ENCODE data around the gene FHDC1. TPM values are rescaled to one million over a fixed set of nuclear protein-coding genes. Genes with fewer than 3 reads are reported as not detected.

Gene FHDC1
- polyA plus RNA-seq, 4 donors, result 3.7 to 12.7 (median 10.0) TPM

GRCh38 chr4:153016592-153016991 is 80.5 kb downstream of the FHDC1 start:
- WGBS, 3 donors, result 70 to 87% (median 83%) methylated on average over 4 of the region's 4 CpGs
- Histone ChIP-seq H3K4me3 (ENCODE audit: low read depth in 1 of 3, low read length in 3 of 3) (no peak overlapping the region), H3K36me3 (ENCODE audit: control insufficient read depth in 3 of 3, insufficient read depth in 2 of 3, low read depth in 1 of 3, low read length in 3 of 3) (no peaks in the 10 kb centered on the region), H3K27me3 (ENCODE audit: control insufficient read depth in 3 of 3, insufficient read depth in 3 of 3, low read length in 3 of 3) (no peaks in the 10 kb centered on the region), H3K9me3 (ENCODE audit: control insufficient read depth in 2 of 2, insufficient read depth in 1 of 2, low read depth in 1 of 2, low read length in 1 of 2) (no peaks in the 10 kb centered on the region), H3K4me1 (ENCODE audit: control insufficient read depth in 3 of 3, insufficient read depth in 2 of 3, low read depth in 1 of 3, low read length in 2 of 3) (no peaks in the 10 kb centered on the region), H3K27ac (ENCODE audit: low read depth in 1 of 3, low read length in 2 of 3) (no peak overlapping the region)
- DNase-seq, result no peak
- no peak for FAIRE-seq

DNA sequence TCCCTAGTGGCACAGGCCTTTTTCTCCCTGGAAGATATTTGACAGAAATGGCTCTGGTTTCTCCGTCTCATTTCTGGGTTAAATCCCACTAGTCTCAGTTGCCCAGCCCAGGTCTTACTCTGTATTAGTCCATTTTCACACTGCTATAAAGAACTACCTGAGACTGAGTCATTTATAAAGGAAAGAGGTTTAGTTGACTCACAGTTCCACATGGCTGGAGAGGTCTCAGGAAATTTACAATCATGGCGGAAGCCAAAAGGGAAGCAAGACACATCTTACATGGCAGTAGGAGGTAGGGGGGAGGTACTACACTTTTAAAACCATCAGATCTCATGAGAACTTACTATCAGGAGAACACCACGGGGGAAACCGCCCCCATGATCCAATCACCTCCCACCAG is 81.9 kb downstream of the FHDC1 start:
- no peaks in the 10 kb centered on the region for H3K9me3 ChIP-seq (ENCODE audit: control insufficient read depth in 2 of 2, insufficient read depth in 1 of 2, low read depth in 1 of 2, low read length in 1 of 2)
- peaks cover 0 to 4% (median under 1%) of the 10 kb centered on the region in 3 donors for H3K4me1 ChIP-seq (ENCODE audit: control insufficient read depth in 3 of 3, insufficient read depth in 2 of 3, low read depth in 1 of 3, low read length in 2 of 3)
- DNase-seq, result no peak
- WGBS, 3 donors, result 94 to 95% (median 94%) methylated on average over 4 of the region's 4 CpGs
- FAIRE-seq, result no peak
- H3K36me3 ChIP-seq (ENCODE audit: control insufficient read depth in 3 of 3, insufficient read depth in 2 of 3, low read depth in 1 of 3, low read length in 3 of 3), result no peaks in the 10 kb centered on the region
- H3K27ac ChIP-seq (ENCODE audit: low read depth in 1 of 3, low read length in 2 of 3), result no peak overlapping the region
- no peak overlapping the region for H3K4me3 ChIP-seq (ENCODE audit: low read depth in 1 of 3, low read length in 3 of 3)
- no peaks in the 10 kb centered on the region for H3K27me3 ChIP-seq (ENCODE audit: control insufficient read depth in 3 of 3, insufficient read depth in 3 of 3, low read length in 3 of 3)

DNA sequence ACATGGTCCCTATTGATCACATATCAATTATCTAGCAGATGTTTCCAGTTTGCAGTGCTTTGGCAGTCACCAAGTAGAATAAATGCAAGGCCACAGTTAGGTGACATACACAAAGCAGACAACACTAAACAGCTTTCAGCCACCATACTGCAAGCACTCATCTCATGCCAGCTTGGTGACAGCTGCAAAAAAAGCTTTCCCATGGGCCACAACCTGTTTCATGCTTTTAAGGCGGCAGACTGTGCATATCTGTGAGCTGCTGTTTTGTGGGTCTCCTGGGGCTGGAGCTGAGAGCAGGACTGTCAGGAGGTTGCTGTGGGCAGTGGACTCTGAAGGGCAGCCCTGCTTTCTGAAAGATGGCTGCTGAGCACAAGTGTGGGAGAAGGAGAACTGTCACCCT is 82.6 kb downstream of the FHDC1 start:
- Histone ChIP-seq H3K4me1 (ENCODE audit: control insufficient read depth in 3 of 3, insufficient read depth in 2 of 3, low read depth in 1 of 3, low read length in 2 of 3) (peaks cover 0 to 11% (median 4%) of the 10 kb centered on the region in 3 donors), H3K4me3 (ENCODE audit: low read depth in 1 of 3, low read length in 3 of 3) (no peak overlapping the region), H3K27ac (ENCODE audit: low read depth in 1 of 3, low read length in 2 of 3) (no peak overlapping the region), H3K9me3 (ENCODE audit: control insufficient read depth in 2 of 2, insufficient read depth in 1 of 2, low read depth in 1 of 2, low read length in 1 of 2) (no peaks in the 10 kb centered on the region), H3K27me3 (ENCODE audit: control insufficient read depth in 3 of 3, insufficient read depth in 3 of 3, low read length in 3 of 3) (no peaks in the 10 kb centered on the region), H3K36me3 (ENCODE audit: control insufficient read depth in 3 of 3, insufficient read depth in 2 of 3, low read depth in 1 of 3, low read length in 3 of 3) (no peaks in the 10 kb centered on the region)
- FAIRE-seq, result no peak
- 93 to 100% (median 93%) methylated on average over 1 of the region's 1 CpG for WGBS, 3 donors
- DNase-seq, result no peak

DNA sequence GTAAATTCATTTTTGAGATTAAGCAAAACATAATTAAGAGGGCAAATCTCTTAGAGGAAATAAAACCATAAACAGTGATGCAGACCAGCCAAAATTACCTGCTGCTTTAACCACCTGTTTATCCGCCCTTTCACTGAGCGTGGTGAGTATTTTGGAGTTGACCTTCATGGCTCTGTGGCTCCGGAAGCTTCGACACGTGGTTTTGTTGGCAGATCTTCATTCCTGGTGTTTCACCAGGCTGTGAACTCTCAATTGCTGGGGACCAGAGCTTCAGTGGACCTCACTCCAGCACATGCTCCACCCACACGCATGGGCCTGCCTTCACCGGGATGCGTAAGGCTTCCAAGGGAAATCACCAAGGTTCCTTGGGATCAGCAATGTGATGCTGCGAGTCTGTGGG is 83.8 kb downstream of the FHDC1 start:
- H3K36me3 ChIP-seq (ENCODE audit: control insufficient read depth in 3 of 3, insufficient read depth in 2 of 3, low read depth in 1 of 3, low read length in 3 of 3), result no peaks in the 10 kb centered on the region
- H3K4me3 ChIP-seq (ENCODE audit: low read depth in 1 of 3, low read length in 3 of 3), result no peak overlapping the region
- DNase-seq (no peak), FAIRE-seq (no peak)
- no peaks in the 10 kb centered on the region for H3K27me3 ChIP-seq (ENCODE audit: control insufficient read depth in 3 of 3, insufficient read depth in 3 of 3, low read length in 3 of 3)
- 74 to 92% (median 82%) methylated on average over 9 of the region's 9 CpGs for whole genome bisulfite sequencing, 3 donors
- H3K4me1 ChIP-seq (ENCODE audit: control insufficient read depth in 3 of 3, insufficient read depth in 2 of 3, low read depth in 1 of 3, low read length in 2 of 3), result peaks cover under 1 to 21% (median 6%) of the 10 kb centered on the region in 3 donors
- no peak overlapping the region for H3K27ac ChIP-seq (ENCODE audit: low read depth in 1 of 3, low read length in 2 of 3)
- H3K9me3 ChIP-seq (ENCODE audit: control insufficient read depth in 2 of 2, insufficient read depth in 1 of 2, low read depth in 1 of 2, low read length in 1 of 2), result no peaks in the 10 kb centered on the region

- H3K36me3 ChIP-seq (ENCODE audit: control insufficient read depth in 3 of 3, insufficient read depth in 2 of 3, low read depth in 1 of 3, low read length in 3 of 3), result no peaks in the 10 kb centered on the region
- H3K27ac ChIP-seq (ENCODE audit: low read depth in 1 of 3, low read length in 2 of 3), result no peak overlapping the region
- DNase-seq, result no peak
- peaks cover 6 to 27% (median 8%) of the 10 kb centered on the region in 3 donors for H3K4me1 ChIP-seq (ENCODE audit: control insufficient read depth in 3 of 3, insufficient read depth in 2 of 3, low read depth in 1 of 3, low read length in 2 of 3)
- no peak for FAIRE-seq
- 88 to 94% (median 92%) methylated on average over 7 of the region's 7 CpGs for WGBS, 3 donors
- no peaks in the 10 kb centered on the region for H3K27me3 ChIP-seq (ENCODE audit: control insufficient read depth in 3 of 3, insufficient read depth in 3 of 3, low read length in 3 of 3)
- no peak overlapping the region for H3K4me3 ChIP-seq (ENCODE audit: low read depth in 1 of 3, low read length in 3 of 3)
- no peaks in the 10 kb centered on the region for H3K9me3 ChIP-seq (ENCODE audit: control insufficient read depth in 2 of 2, insufficient read depth in 1 of 2, low read depth in 1 of 2, low read length in 1 of 2)
Measured at GRCh38 chr4:153020457-153020856, 84.3 kb downstream of the FHDC1 start.

DNA sequence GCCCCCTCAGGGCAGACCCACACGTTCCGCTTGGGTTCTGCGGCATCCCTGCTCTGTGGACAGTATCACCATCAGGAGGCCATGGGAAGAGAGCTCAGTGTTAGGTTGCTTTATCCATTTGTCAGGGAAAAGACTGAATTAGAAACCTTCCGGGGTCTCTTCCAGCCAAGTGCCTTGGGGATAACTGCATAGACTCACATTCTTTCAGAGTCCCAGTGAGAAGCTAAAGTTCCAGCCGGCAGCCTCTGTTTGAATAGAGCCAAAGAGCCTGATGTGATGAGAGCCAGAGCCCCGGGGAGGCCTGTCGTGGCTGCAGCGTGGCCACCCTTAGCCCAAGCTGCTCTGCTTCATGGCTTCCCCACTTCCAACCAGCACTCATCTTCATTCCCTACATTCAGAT is 85.2 kb downstream of the FHDC1 start:
- 82 to 95% (median 92%) methylated on average over 8 of the region's 8 CpGs for WGBS, 3 donors
- peaks cover 6 to 35% (median 8%) of the 10 kb centered on the region in 3 donors for H3K4me1 ChIP-seq (ENCODE audit: control insufficient read depth in 3 of 3, insufficient read depth in 2 of 3, low read depth in 1 of 3, low read length in 2 of 3)
- H3K27ac ChIP-seq (ENCODE audit: low read depth in 1 of 3, low read length in 2 of 3), result no peak overlapping the region
- no peaks in the 10 kb centered on the region for H3K9me3 ChIP-seq (ENCODE audit: control insufficient read depth in 2 of 2, insufficient read depth in 1 of 2, low read depth in 1 of 2, low read length in 1 of 2)
- no peaks in the 10 kb centered on the region for H3K27me3 ChIP-seq (ENCODE audit: control insufficient read depth in 3 of 3, insufficient read depth in 3 of 3, low read length in 3 of 3)
- DNase-seq (no peak), FAIRE-seq (no peak)
- no peaks in the 10 kb centered on the region for H3K36me3 ChIP-seq (ENCODE audit: control insufficient read depth in 3 of 3, insufficient read depth in 2 of 3, low read depth in 1 of 3, low read length in 3 of 3)
- no peak overlapping the region for H3K4me3 ChIP-seq (ENCODE audit: low read depth in 1 of 3, low read length in 3 of 3)

DNA sequence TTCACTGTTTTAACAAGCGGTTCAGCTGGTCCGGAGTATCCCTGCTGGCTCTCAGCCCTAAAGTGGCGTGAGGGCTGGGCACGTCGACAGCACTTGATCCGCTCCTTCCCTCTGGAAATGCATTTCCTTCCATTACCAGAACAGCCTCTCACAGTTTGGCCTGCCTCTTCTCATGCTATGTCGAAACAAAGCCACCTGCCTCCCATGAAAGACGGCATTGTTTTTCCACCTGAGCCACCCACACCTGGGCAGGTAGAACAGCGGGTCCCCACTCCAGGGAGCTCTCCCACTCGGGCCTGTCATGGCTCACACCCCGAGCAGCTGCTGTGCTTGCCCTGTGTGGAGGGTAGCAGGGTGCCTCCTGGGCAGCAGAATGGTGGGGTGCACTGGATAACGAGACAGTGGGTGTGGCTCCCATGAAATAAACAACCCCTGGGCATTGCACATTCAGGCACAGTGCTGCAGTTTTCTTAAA is 86.2 kb downstream of the FHDC1 start:
- H3K27me3 ChIP-seq (ENCODE audit: control insufficient read depth in 3 of 3, insufficient read depth in 3 of 3, low read length in 3 of 3), result no peaks in the 10 kb centered on the region
- FAIRE-seq, result no peak
- WGBS, 3 donors, result 25 to 56% (median 41%) methylated on average over 12 of the region's 12 CpGs
- DNase-seq, result peak in 1 of 2 donors; percentile 25
- H3K9me3 ChIP-seq (ENCODE audit: control insufficient read depth in 2 of 2, insufficient read depth in 1 of 2, low read depth in 1 of 2, low read length in 1 of 2), result peaks cover 0 to under 1% of the 10 kb centered on the region in 2 donors
- H3K4me3 ChIP-seq (ENCODE audit: low read depth in 1 of 3, low read length in 3 of 3), result no peak overlapping the region
- peak overlapping the region in 1 of 3 donors; percentile 27 for H3K27ac ChIP-seq (ENCODE audit: low read depth in 1 of 3, low read length in 2 of 3)
- peaks cover 6 to 37% (median 8%) of the 10 kb centered on the region in 3 donors for H3K4me1 ChIP-seq (ENCODE audit: control insufficient read depth in 3 of 3, insufficient read depth in 2 of 3, low read depth in 1 of 3, low read length in 2 of 3)
- no peaks in the 10 kb centered on the region for H3K36me3 ChIP-seq (ENCODE audit: control insufficient read depth in 3 of 3, insufficient read depth in 2 of 3, low read depth in 1 of 3, low read length in 3 of 3)

GRCh38 chr4:153023139-153023538 is 87.0 kb downstream of the FHDC1 start:
- DNase-seq (peak in 1 of 2 donors; percentile 18), FAIRE-seq (no peak)
- Histone ChIP-seq H3K4me3 (ENCODE audit: low read depth in 1 of 3, low read length in 3 of 3) (no peak overlapping the region), H3K27me3 (ENCODE audit: control insufficient read depth in 3 of 3, insufficient read depth in 3 of 3, low read length in 3 of 3) (no peaks in the 10 kb centered on the region), H3K27ac (ENCODE audit: low read depth in 1 of 3, low read length in 2 of 3) (peak overlapping the region in 1 of 3 donors; percentile 64), H3K36me3 (ENCODE audit: control insufficient read depth in 3 of 3, insufficient read depth in 2 of 3, low read depth in 1 of 3, low read length in 3 of 3) (no peaks in the 10 kb centered on the region), H3K9me3 (ENCODE audit: control insufficient read depth in 2 of 2, insufficient read depth in 1 of 2, low read depth in 1 of 2, low read length in 1 of 2) (peaks cover 0 to 8% of the 10 kb centered on the region in 2 donors), H3K4me1 (ENCODE audit: control insufficient read depth in 3 of 3, insufficient read depth in 2 of 3, low read depth in 1 of 3, low read length in 2 of 3) (peaks cover 6 to 37% (median 8%) of the 10 kb centered on the region in 3 donors)
- 21 to 53% (median 46%) methylated on average over 3 of the region's 3 CpGs for WGBS, 3 donors
